Skeletal muscle tissue (tissue), 4 donors: ENCODE results near the gene PGAP3. TPM values are rescaled to one million over a fixed set of nuclear protein-coding genes. Genes with fewer than 3 reads are reported as not detected.
"Not testable (repeated sequence)": the region's sequence is repeated elsewhere in the genome, so short reads cannot be mapped to it uniquely, and the experiment has no call there.

Experiments used
- H3K27ac ChIP-seq: one replicate; pipeline ENCODE4 v1.7.0; 2013; ENCODE audit warnings: mild to moderate bottlenecking, low read depth, low read length, inconsistent platforms
- H3K27me3 ChIP-seq, 3 donors: one replicate each; pipeline ENCODE4 v1.7.0; 2013; ENCODE audit warnings: low read length in 3 of 3; ENCODE audit not compliant: control insufficient read depth in 3 of 3, insufficient read depth in 3 of 3
- H3K36me3 ChIP-seq, 3 donors: one replicate each; pipeline ENCODE4 v1.7.0; 2013; ENCODE audit warnings: low read length in 3 of 3; ENCODE audit not compliant: control insufficient read depth in 3 of 3, insufficient read depth in 3 of 3
- H3K4me1 ChIP-seq, 3 donors: one replicate each; pipeline ENCODE4 v1.7.0; 2013; ENCODE audit warnings: low read length in 3 of 3, mild to moderate bottlenecking in 3 of 3; ENCODE audit not compliant: control insufficient read depth in 3 of 3, insufficient read depth in 3 of 3
- H3K4me3 ChIP-seq, 3 donors: one replicate each; pipeline ENCODE4 v1.7.0; 2013; ENCODE audit warnings: low read length in 3 of 3
- H3K9ac ChIP-seq, 3 donors: one replicate each; pipeline ENCODE4 v1.7.0; 2013; ENCODE audit warnings: low read length in 3 of 3, mild to moderate bottlenecking in 3 of 3, moderate library complexity in 2 of 3, low read depth in 1 of 3
- H3K9me3 ChIP-seq, 3 donors: one replicate each; pipeline ENCODE4 v1.7.0; 2013; ENCODE audit warnings: low read length in 3 of 3; ENCODE audit not compliant: control insufficient read depth in 3 of 3
- total RNA-seq: library from RNA; depleted of rRNA; stranded (reverse); fragments of >200 nt; gene quantifications from one replicate; pipeline ENCODE4 v1.2.3, GENCODE V29; 2014
- donor health status: Osteomylitis.

The PGAP3 gene
- total RNA-seq, 1 donor from 2014 or later = 7.3 TPM

DNA sequence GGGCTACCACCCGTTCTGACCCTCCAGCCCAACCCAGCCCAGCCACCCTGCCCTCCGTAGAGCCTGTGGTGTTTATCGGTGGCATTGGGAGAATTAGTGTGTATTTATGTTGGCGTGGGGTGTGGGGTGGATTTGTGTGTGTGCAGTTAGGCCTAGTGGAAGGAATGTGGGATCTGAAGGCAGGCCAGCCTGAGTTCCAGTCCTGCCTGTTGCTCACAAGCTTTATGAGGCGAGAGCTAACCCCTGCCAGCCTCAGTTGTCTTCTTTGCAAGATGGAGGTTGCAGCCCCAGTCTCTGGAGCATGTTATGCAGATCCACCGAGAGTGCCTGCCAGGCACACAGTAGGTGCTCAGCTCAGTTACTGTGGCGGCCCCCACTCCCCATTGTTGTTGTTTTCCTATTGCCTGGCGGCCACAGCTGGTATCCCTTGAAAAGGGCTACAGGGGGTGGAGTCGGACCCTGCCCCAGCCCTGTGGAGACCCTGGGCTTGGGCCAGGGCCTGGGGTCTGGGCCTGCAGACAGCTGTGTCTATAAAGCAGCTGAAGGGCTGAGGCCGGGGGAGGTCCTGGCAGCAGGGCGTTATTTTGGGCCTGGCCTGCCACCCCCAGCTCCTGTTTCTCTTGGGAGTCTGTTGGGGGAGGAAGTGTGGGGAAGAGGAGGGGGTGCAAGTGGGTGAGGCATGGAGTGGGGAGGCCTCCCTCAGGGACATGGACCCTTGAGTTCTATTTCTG, 17.1 kb upstream of the PGAP3 start:
- Histone ChIP-seq H3K27me3 (peaks cover 0 to 4% (median 0%) of the 10 kb centered on the region in 3 donors), H3K9me3 (no peaks in the 10 kb centered on the region), H3K4me3 (peak overlapping the region in 1 of 3 donors; percentile 23), H3K36me3 (peaks cover 25 to 31% (median 28%) of the 10 kb centered on the region in 3 donors), H3K27ac (peak overlapping the region; percentile 56), H3K9ac (peak overlapping the region; percentile 23 to 73 (median 51)), H3K4me1 (peaks cover 39 to 62% (median 49%) of the 10 kb centered on the region in 3 donors)

DNA sequence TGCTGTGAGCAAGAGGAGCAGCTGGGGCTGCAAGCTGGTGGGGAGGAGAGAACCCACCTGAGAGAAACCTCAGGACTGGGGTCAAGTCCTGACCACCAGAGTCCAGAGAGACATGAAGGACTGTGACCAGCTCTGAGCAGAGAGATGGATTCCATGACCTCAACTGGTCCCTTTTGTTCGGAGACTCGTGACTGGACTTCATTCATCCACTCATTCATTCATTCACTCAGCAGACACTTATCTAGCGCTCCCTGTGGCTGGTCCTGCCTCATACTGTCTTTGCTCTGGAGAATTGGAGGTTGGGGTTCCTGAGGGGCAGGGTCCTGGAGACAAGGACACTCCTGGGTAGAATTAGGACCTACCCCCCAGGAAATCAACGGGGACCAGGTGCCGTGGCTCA, 16.1 kb upstream of the PGAP3 start:
- H3K27me3 ChIP-seq = peaks cover 0 to 4% (median 0%) of the 10 kb centered on the region in 3 donors
- peaks cover 15 to 21% (median 18%) of the 10 kb centered on the region in 3 donors for H3K36me3 ChIP-seq
- no peak overlapping the region for H3K9ac ChIP-seq
- H3K9me3 ChIP-seq = no peaks in the 10 kb centered on the region
- H3K27ac ChIP-seq = peak overlapping the region; percentile 19
- no peak overlapping the region for H3K4me3 ChIP-seq
- H3K4me1 ChIP-seq = peaks cover 43 to 65% (median 51%) of the 10 kb centered on the region in 3 donors

DNA sequence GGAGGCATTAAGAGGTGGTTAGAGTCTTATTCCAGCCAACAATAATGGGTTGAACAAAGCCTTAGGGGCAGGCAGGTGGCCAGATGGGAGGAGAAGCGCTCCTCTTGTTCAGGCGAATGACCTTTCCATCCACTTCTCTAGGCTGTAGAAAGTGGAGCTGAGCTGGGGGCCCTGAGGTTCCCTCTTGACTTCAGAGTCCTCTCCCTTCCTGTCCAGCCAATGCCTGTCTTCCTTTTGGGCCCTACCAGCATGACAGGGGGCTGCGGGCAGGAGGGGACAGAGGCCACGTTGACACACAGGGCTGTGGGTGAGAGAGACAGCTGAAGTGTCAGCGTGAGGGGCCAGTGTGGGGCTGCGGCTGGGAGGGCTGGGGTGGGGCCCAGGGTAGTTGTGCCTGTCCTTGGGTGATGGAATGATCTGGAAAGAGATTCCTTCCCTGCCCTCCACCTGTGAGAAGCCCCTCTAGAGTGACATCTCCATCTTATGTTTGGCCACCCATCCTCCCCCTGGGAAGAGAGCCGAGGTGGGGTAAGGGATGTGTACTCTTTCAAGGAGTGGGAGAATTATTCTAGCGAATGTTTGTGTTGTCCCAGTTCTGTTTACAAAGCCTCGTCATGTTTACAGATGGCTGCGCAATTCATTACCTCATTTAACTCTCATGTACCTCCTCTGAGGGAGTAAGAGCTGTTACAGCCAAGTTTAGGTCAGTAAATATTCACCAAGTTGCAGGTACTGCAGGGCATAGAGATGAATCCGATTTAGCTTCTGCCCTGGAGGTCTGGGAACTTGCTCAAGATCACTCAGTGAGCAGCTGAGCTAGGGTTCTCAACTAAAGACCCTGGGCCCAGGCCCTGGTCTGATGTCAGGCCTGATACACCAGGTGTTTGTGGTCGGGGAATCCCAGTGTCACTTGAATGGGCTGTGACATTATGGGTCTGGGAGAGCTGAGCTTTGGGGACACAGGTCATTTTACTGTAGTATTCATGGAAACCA, 15.3 kb upstream of the PGAP3 start:
- H3K9ac ChIP-seq = peak overlapping the region in 1 of 3 donors; percentile 9
- peak overlapping the region; percentile 25 for H3K27ac ChIP-seq
- no peaks in the 10 kb centered on the region for H3K9me3 ChIP-seq
- peaks cover 0 to 4% (median 0%) of the 10 kb centered on the region in 3 donors for H3K27me3 ChIP-seq
- H3K4me3 ChIP-seq = no peak overlapping the region
- H3K4me1 ChIP-seq = peaks cover 43 to 65% (median 51%) of the 10 kb centered on the region in 3 donors
- peaks cover 7 to 14% (median 11%) of the 10 kb centered on the region in 3 donors for H3K36me3 ChIP-seq

DNA sequence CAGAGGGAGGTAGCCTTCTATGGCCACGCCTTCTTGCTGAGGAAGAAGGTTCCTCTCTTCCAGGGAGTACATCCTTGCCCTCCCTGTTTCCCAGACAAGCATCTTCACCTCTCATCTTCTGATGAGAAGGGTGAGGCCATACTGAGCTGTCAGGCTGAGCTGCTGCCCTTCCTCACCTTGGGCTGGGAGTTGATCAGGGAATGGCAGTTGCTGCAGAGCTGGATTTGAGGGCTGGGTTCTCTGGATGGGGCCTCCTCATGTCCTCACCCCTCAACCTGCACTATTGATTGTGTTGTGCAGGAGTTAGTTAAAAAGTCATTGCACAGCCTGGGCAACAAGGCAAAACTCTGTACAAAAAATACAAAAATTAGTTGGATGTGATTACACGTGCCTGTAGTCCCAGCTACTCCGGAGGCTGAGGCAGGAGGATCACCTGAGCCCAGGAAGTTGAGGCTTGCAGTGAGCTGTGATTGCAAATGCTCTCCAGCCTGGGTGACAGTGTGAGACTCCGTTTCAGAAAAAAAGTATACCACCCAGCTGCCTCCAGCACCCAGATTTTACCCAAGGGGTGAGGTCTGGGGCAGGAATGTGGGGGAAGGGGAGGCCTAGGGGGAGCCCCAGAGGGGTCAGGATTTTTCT, 14.0 kb upstream of the PGAP3 start:
- peaks cover under 1 to 4% (median 2%) of the 10 kb centered on the region in 3 donors for H3K36me3 ChIP-seq
- no peaks in the 10 kb centered on the region for H3K9me3 ChIP-seq
- H3K4me3 ChIP-seq = peak overlapping the region in 1 of 3 donors; percentile 76
- H3K9ac ChIP-seq = peak overlapping the region; percentile 53 to 88 (median 59)
- no peak overlapping the region for H3K27ac ChIP-seq
- H3K27me3 ChIP-seq = peaks cover 0 to 4% (median 0%) of the 10 kb centered on the region in 3 donors
- peaks cover 43 to 57% (median 50%) of the 10 kb centered on the region in 3 donors for H3K4me1 ChIP-seq

DNA sequence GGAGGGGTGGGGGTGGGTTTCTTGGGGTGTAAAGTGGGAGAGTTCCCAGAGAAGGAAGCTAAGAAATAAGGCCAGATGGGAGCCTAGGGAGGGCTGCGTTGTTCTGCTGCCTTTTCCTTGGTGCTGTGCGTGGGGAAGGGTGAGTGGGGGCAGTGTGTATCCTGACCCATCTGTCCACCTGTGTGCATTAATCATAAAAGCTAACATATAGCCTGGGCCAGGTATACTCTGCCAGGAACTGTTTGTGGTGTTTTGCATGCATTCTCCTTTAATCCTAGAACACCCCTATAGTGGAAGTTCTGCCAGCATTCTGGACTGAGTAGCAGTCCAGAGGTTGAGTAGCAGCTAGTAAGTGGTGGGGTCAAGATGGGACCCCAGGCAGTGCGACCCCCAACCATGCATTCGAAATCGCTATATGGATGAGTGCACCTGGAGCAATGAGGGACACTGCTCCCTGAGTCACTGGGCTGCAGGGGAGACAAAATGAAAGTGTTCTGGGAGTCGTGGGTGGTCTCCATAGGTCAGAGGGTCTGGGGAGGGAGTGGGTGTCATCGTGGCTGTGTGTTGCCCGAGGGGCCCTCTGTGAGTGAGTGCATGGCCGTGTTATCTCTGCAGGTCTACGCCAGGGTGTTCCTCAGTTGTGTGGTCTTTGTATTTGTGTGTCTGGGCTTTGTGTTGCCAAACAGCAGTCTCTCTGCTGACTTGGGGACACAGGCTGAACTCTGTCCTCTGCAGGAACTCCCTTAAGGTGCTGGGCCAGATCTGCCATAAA, 13.3 kb upstream of the PGAP3 start:
- Histone ChIP-seq H3K36me3 (no peaks in the 10 kb centered on the region), H3K27ac (peak overlapping the region; percentile 71), H3K9ac (peak overlapping the region; percentile 77 to 88 (median 84)), H3K4me3 (peak overlapping the region; percentile 65 to 76 (median 75)), H3K4me1 (peaks cover 40 to 50% (median 43%) of the 10 kb centered on the region in 3 donors), H3K9me3 (no peaks in the 10 kb centered on the region), H3K27me3 (peaks cover 0 to 4% (median 0%) of the 10 kb centered on the region in 3 donors)

DNA sequence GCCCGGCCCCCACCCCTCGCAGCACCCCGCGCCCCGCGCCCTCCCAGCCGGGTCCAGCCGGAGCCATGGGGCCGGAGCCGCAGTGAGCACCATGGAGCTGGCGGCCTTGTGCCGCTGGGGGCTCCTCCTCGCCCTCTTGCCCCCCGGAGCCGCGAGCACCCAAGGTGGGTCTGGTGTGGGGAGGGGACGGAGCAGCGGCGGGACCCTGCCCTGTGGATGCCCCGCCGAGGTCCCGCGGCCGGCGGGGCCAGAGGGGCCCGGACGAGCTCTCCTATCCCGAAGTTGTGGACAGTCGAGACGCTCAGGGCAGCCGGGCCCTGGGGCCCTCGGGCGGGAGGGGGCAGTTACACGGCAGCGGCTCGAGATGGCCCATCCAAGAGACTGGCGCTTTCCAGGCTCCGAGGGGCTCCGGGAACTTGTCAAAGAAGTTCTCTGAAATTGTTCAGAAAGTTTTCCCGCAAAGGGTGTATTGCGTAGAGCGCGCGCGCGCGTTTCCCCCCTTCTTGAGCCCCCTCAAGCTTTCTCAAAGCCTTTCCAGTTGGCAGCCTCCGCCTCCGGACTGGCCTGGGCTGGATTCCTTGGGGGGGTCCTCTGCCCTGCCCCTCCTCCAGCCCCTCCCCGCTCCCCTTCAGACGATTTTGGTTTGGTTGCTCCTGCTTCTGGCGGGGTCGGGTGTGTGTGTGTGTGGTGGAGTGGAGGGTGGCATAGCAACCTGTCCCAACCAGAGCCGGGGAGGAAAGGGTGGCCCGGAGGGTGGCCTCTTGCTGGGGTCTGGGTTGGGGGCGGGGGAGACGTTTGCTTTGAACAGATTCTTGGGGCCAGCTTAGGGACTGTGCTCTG, 12.5 kb upstream of the PGAP3 start:
- H3K4me3 ChIP-seq = peak overlapping the region; percentile 65 to 76 (median 75)
- H3K4me1 ChIP-seq = peaks cover 32 to 42% (median 35%) of the 10 kb centered on the region in 3 donors
- peak overlapping the region; percentile 71 for H3K27ac ChIP-seq
- no peaks in the 10 kb centered on the region for H3K9me3 ChIP-seq
- H3K36me3 ChIP-seq = peaks cover under 1 to 5% (median 1%) of the 10 kb centered on the region in 3 donors
- H3K27me3 ChIP-seq = peaks cover 0 to 4% (median 0%) of the 10 kb centered on the region in 3 donors
- H3K9ac ChIP-seq = peak overlapping the region; percentile 77 to 88 (median 84)

DNA sequence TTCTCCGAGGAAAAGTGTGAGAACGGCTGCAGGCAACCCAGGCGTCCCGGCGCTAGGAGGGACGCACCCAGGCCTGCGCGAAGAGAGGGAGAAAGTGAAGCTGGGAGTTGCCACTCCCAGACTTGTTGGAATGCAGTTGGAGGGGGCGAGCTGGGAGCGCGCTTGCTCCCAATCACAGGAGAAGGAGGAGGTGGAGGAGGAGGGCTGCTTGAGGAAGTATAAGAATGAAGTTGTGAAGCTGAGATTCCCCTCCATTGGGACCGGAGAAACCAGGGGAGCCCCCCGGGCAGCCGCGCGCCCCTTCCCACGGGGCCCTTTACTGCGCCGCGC, 11.9 kb upstream of the PGAP3 start, which contains the start of gene ERBB2:
Gene ERBB2 (plus strand): TSS at position 247 of the 330 bp plus-strand sequence. CDS start 175 bp downstream, outside the sequence.
- Histone ChIP-seq H3K9me3 (no peaks in the 10 kb centered on the region), H3K27me3 (peaks cover 0 to 4% (median 0%) of the 10 kb centered on the region in 3 donors), H3K4me3 (peak within 1 kb of the TSS; percentile 65 to 76 (median 75)), H3K4me1 (peaks cover 26 to 36% (median 29%) of the 10 kb centered on the region in 3 donors), H3K27ac (peak within 1 kb of the TSS; percentile 71), H3K36me3 (peaks cover 6 to 11% (median 6%) of the 10 kb centered on the region in 3 donors), H3K9ac (peak within 1 kb of the TSS; percentile 77 to 88 (median 84))

DNA sequence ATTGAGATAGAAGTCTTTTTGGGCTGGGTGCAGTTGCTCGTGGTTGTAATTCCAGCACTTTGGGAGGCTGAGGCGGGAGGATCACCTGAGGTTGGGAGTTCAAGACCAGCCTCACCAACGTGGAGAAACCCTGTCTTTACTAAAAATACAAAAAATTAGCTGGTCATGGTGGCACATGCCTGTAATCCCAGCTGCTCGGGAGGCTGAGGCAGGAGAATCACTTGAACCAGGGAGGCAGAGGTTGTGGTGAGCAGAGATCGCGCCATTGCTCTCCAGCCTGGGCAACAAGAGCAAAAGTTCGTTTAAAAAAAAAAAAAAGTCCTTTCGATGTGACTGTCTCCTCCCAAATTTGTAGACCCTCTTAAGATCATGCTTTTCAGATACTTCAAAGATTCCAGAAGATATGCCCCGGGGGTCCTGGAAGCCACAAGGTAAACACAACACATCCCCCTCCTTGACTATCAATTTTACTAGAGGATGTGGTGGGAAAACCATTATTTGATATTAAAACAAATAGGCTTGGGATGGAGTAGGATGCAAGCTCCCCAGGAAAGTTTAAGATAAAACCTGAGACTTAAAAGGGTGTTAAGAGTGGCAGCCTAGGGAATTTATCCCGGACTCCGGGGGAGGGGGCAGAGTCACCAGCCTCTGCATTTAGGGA, 11.4 kb upstream of the PGAP3 start:
- peak overlapping the region; percentile 71 for H3K27ac ChIP-seq
- peaks cover 6 to 15% (median 6%) of the 10 kb centered on the region in 3 donors for H3K36me3 ChIP-seq
- peak overlapping the region; percentile 77 to 88 (median 84) for H3K9ac ChIP-seq
- not testable (repeated sequence) for H3K27me3 ChIP-seq, H3K9me3 ChIP-seq
- peak overlapping the region; percentile 65 to 76 (median 75) for H3K4me3 ChIP-seq
- H3K4me1 ChIP-seq = peaks cover 21 to 31% (median 25%) of the 10 kb centered on the region in 3 donors
